Psoas muscle (tissue), 8 donors: ENCODE results near the gene LSAMP. TPM values are rescaled to one million over a fixed set of nuclear protein-coding genes. Genes with fewer than 3 reads are reported as not detected.

ENCODE experiments used
- ATAC-seq, 4 donors: fragments of 200-7000 bp; cut with Tn5 transposase; one replicate each; pipeline ENCODE4 v1.9.1; 2020; ENCODE audit warnings: moderate library complexity in 3 of 4, mild to moderate bottlenecking in 2 of 4
- DNase-seq, 2 donors: peaks; one replicate each; pipeline ENCODE4 v3.0.0-alpha.2; 2020
- H3K27ac ChIP-seq: fragments of 200-600 bp; one replicate; pipeline ENCODE4 v1.8.0; 2022
- H3K27me3 ChIP-seq, 3 donors: fragments of 200-600 bp in 1 of 3; one replicate each; pipeline versions ENCODE4 v1.6.1 to v1.8.0; 2013 to 2022; ENCODE audit warnings: low read length in 2 of 3, mild to moderate bottlenecking in 2 of 3, moderate library complexity in 1 of 3; ENCODE audit not compliant: insufficient read depth in 3 of 3
- H3K36me3 ChIP-seq, 2 donors: fragments of 200-600 bp in 1 of 2; one replicate each; pipeline versions ENCODE4 v1.6.1 to v1.8.0; 2013 to 2022; ENCODE audit warnings: low read depth in 1 of 2, mild to moderate bottlenecking in 1 of 2, moderate library complexity in 1 of 2; ENCODE audit not compliant: insufficient read depth in 1 of 2
- H3K4me1 ChIP-seq: fragments of 200-600 bp; one replicate; pipeline ENCODE4 v1.8.0; 2022
- H3K4me3 ChIP-seq: fragments of 200-600 bp; one replicate; pipeline ENCODE4 v1.8.0; 2022; ENCODE audit warnings: mild to moderate bottlenecking
- H3K9me3 ChIP-seq: fragments of 200-600 bp; one replicate; pipeline ENCODE4 v1.8.0; 2022
- CTCF ChIP-seq: fragments of 200-600 bp; IDR thresholded peaks from one replicate; pipeline ENCODE4 v1.8.0; 2022; ENCODE audit warnings: antibody characterized with exemption
- whole genome bisulfite sequencing, 3 donors: extraction: QIAGEN DNeasy Blood & Tissue Kit; methylation state at CpG; one replicate each; pipeline versions ENCODE4 v1.1.6 to v1.1.7; 2013; 5-methylcytosine and 5-hydroxymethylcytosine counted together
- intact Hi-C, 2 donors: fragments of 100-400 bp; cut with DNase I; formaldehyde crosslinking; loops; one replicate each; pipeline versions ENCODE4 v1.11.0 to v1.14.2; 2022
- polyA plus RNA-seq, 3 donors: library from polyadenylated mRNA; stranded (reverse); fragments of 200-250 nt; gene quantifications; one replicate each; pipeline ENCODE4 v1.2.3, GENCODE V29; 2013
- total RNA-seq, 4 donors: library from RNA; stranded (reverse); fragmentation: NEBNext Ultra II Directional in 2 of 4; extraction: Animal tissue kit (Norgen Biotek cat#: 25700) in 2 of 4; gene quantifications; one replicate each; pipeline versions ENCODE4 v1.2.1 to v1.2.4, GENCODE V29; 2021 to 2023
- donor health status: healthy with polysubstance abuse.
- donor health status: DM: no; HTN: no; CAD: no; lungs with moderate emphysema.
- donor health status: Bipolar disorder and iron deficiency.
- donor health status: healthy.
- donor health status: DM: yes; HTN: yes; CAD: no.
- donor health status: DM: no; HTN: no; CAD: no.
- donor health status: DM: no; HTN: no; CAD: no.
- donor health status: DM: yes; HTN: yes; CAD: no.

LSAMP gene
- total and polyA plus RNA-seq, 7 donors: 0.01 to 0.17 (median 0.04) TPM; not detected in 4

DNA sequence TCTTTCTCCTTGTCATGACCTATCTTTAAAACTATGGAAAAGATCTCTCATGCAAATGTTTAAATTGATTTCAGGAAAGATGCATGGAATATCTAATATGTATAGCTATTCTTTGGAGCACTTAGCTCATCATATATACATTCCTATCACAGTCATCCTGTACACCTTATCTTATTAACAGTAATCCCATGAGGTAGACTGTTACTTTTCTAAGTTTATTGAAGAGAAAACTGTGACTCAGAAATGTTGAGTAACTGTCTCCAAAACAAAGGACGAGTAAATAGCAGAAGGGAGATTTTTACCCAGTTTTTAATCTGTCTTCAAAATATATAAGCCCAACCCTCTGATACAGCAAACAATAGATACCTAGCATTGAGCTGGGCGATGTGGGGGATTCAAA is 513.7 kb downstream of the LSAMP start:
- TF ChIP-seq CTCF: no peak
- ATAC-seq (no peak), DNase-seq (no peak)
- H3K27me3 ChIP-seq: no peaks in the 10 kb centered on the region
- intact Hi-C loops: no loop called here
- no peak overlapping the region for H3K27ac ChIP-seq
- no peaks in the 10 kb centered on the region for H3K4me1 ChIP-seq
- H3K36me3 ChIP-seq: no peaks in the 10 kb centered on the region
- WGBS, 3 donors: 75 to 82% (median 76%) methylated on average over 2 of the region's 2 CpGs
- no peak overlapping the region for H3K4me3 ChIP-seq
- no peaks in the 10 kb centered on the region for H3K9me3 ChIP-seq

GRCh38 chr3:115930922-115931321 is 514.4 kb downstream of the LSAMP start:
- Histone ChIP-seq H3K27me3 (no peaks in the 10 kb centered on the region), H3K9me3 (no peaks in the 10 kb centered on the region), H3K4me3 (no peak overlapping the region), H3K4me1 (no peaks in the 10 kb centered on the region), H3K27ac (no peak overlapping the region), H3K36me3 (no peaks in the 10 kb centered on the region)
- no peak for TF ChIP-seq CTCF
- 20 to 45% (median 38%) methylated on average over 3 of the region's 3 CpGs for WGBS, 3 donors
- DNase-seq (no peak), ATAC-seq (no peak)
- intact Hi-C loops: no loop called here

DNA sequence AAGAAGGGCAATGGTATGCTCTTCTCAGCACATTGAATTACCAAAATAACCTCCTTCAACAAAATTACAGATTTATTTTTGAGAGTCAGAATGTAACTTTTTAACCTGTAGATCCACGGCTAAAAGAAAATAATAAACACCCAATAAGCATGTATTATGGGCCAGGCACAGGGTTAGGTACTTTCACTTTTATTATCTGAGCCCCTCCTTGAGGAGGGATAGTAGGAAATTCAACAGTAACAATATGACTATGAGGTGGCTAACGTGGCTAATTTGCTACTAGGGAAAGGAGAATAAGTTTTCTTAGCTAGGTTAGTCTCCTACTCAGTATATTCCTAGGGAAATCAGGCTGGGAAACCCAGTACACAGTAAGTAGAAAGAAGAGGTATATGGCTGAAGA is 515.1 kb downstream of the LSAMP start:
- no peaks in the 10 kb centered on the region for H3K36me3 ChIP-seq
- no peak for TF ChIP-seq CTCF
- H3K27me3 ChIP-seq: no peaks in the 10 kb centered on the region

DNA sequence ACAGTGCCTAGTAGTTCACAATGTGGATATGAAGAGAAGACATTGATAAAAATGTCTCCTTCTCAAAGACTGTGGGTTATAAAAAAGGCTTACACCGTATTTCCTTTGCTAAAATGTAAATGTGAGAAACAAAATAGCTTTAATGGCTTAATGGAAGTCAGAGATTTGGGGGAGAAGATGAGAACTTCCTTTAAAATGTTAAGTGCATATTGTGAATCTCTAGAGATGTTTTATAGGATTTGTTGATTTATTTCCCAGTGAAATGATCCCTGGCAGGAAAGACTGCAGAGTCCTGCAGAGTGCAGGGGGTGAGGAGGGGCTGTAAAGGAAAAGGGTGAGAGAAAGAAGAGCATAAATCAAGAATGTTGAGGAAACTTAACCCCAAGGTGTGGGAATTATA is 516.9 kb downstream of the LSAMP start:
- H3K27ac ChIP-seq: no peak overlapping the region
- no peaks in the 10 kb centered on the region for H3K36me3 ChIP-seq
- no peak overlapping the region for H3K4me3 ChIP-seq
- 58 to 65% (median 61%) methylated on average over 1 of the region's 1 CpG for WGBS, 3 donors
- no peak for TF ChIP-seq CTCF
- H3K4me1 ChIP-seq: no peaks in the 10 kb centered on the region
- DNase-seq: no peak
- ATAC-seq: no peak
- no peaks in the 10 kb centered on the region for H3K27me3 ChIP-seq
- intact Hi-C loops: no loop called here
- no peaks in the 10 kb centered on the region for H3K9me3 ChIP-seq

More for the DNA sequence above, 515.1 kb downstream of the LSAMP start:
- Histone ChIP-seq H3K9me3 (no peaks in the 10 kb centered on the region), H3K27ac (no peak overlapping the region), H3K4me3 (no peak overlapping the region), H3K4me1 (no peaks in the 10 kb centered on the region)
- DNase-seq (no peak), ATAC-seq (no peak)
- intact Hi-C loops: no loop called here
- WGBS, 3 donors: 52 to 67% (median 62%) methylated on average over 2 of the region's 2 CpGs

- no peak for ATAC-seq
These were observed 518.1 kb downstream of the LSAMP start for GRCh38 chr3:115927197-115927596.

More at GRCh38 chr3:115927197-115927596, 518.1 kb downstream of the LSAMP start:
- Histone ChIP-seq H3K27ac (no peak overlapping the region), H3K27me3 (no peaks in the 10 kb centered on the region), H3K9me3 (no peaks in the 10 kb centered on the region), H3K4me3 (no peak overlapping the region), H3K36me3 (no peaks in the 10 kb centered on the region), H3K4me1 (no peaks in the 10 kb centered on the region)
- DNase-seq: no peak
- TF ChIP-seq CTCF: no peak
- intact Hi-C loops: no loop called here
